GM21381 (cell line): Measurements from ENCODE around the gene SCUBE3.

Experiments used
- ATAC-seq: cut with Tn5 transposase; IDR thresholded peaks from one replicate; pipeline ENCODE4 v1.9.1; 2021; ENCODE audit warnings: mild to moderate bottlenecking, moderate library complexity; ENCODE audit not compliant: unreplicated experiment

The SCUBE3 gene

GRCh38 chr6:35297601-35298481 lies 84.1 kb downstream of the SCUBE3 start, which contains the start of gene DEF6:
Gene DEF6, plus strand, starts transcription at chr6:35297818. Its CDS starts 39 bp downstream, at chr6:35297857.
- ATAC-seq, result peak; percentile 79

- no peak for ATAC-seq
These were observed 84.9 kb downstream of the SCUBE3 start for GRCh38 chr6:35298625-35299140.

GRCh38 chr6:35299674-35300073 lies 85.9 kb downstream of the SCUBE3 start:
- ATAC-seq, result no peak

GRCh38 chr6:35300848-35301247 lies 87.1 kb downstream of the SCUBE3 start:
- ATAC-seq, result no peak
